DMS153 treated with DMSO at 0.1 percent for 48 hours (cell line): ENCODE data around the gene NPIPA8.
"Not testable (repeated sequence)": the region's sequence is repeated elsewhere in the genome, so short reads cannot be mapped to it uniquely, and the experiment has no call there.

ENCODE experiments used
- DNase-seq: peaks from one replicate; lab custom pipeline; 2025; ENCODE audit not compliant: unreplicated experiment; lab: John Stamatoyannopoulos, UW

Gene NPIPA8

GRCh38 chr16:18336636-18337035 is at the start of gene NPIPA8:
NPIPA8 (minus strand) TSS chr16:18336736; CDS start chr16:18332662, 4,074 bp downstream.
- DNase-seq, result not testable (repeated sequence)

DNA sequence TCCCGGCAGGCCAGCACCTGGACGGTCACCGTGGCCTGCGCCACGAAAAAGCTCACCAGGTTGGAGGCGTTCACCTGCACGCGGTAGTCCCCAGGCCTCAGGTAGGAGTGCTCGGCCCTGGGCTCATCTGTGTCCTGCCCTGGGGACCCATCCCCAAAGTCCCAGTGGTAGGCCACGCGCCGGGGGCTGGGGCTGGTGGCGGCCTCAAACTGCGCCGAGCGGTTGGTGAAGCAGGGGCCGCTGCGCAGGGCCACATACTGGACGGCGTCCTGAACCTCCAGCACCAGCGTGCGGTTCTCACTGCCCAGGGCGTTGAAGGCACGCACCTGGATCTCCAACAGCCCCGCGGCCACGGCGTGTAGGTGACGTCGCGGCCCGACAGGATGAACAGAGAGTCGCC is 48.7 kb upstream of the NPIPA8 start:
- DNase-seq, result not testable (repeated sequence)

- DNase-seq, result not testable (repeated sequence)
These were observed 48.3 kb upstream of the NPIPA8 start for GRCh38 chr16:18384869-18385268.

GRCh38 chr16:18384098-18384636 is 47.6 kb upstream of the NPIPA8 start:
- not testable (repeated sequence) for DNase-seq

- DNase-seq, result not testable (repeated sequence)
These were observed 46.2 kb upstream of the NPIPA8 start for GRCh38 chr16:18382696-18383095.

GRCh38 chr16:18347742-18348141 is 11.2 kb upstream of the NPIPA8 start:
- not testable (repeated sequence) for DNase-seq

DNA sequence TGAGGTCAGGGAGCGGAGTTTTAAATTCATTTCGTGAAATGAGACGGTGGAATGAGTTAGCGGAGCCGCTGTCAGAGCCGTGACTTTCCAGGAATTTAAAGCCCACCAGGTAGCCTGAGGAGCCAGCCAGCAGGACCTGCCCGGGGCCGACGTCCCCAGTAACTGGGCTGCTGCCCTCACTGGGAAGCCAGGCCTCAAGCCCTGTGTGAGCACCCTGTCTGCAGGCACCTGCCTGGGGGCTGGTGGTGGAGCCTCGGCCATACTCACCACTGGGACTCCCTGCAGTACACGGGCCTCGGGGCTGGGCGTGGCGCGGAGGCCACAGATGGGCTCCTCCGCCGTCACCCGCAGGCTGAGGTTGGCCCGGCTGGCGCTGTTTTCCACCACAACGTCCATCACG is 10.5 kb upstream of the NPIPA8 start:
- not testable (repeated sequence) for DNase-seq

- not testable (repeated sequence) for DNase-seq
These were observed 8.1 kb upstream of the NPIPA8 start for GRCh38 chr16:18344634-18345033.

- DNase-seq, result not testable (repeated sequence)
These were observed 5.5 kb upstream of the NPIPA8 start for GRCh38 chr16:18341986-18342385.

- not testable (repeated sequence) for DNase-seq
These were observed 5.0 kb upstream of the NPIPA8 start for GRCh38 chr16:18341417-18341960.

- not testable (repeated sequence) for DNase-seq
These were observed 2.7 kb upstream of the NPIPA8 start for GRCh38 chr16:18339210-18339609.

DNA sequence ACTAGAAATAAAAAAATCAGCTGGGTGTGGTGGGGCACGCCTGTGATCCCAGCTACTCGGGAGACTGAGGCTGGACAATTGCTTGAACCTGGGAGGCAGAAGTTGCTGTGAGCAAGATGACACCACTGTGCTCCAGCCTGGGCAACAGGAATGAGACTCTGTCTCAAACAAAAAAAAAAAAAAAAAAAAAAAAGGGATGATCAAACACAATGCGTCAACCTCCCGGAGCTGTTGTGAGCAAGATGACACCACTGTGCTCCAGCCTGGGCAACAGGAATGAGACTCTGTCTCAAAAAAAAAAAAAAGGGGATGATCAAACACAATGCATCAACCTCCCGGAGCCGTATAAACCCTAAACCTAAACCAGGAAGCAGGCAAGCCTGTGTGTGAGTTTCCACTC is 24.7 kb downstream of the NPIPA8 start:
- not testable (repeated sequence) for DNase-seq

GRCh38 chr16:18309159-18309558 is 27.4 kb downstream of the NPIPA8 start:
- not testable (repeated sequence) for DNase-seq

- not testable (repeated sequence) for DNase-seq
These were observed 29.3 kb downstream of the NPIPA8 start for GRCh38 chr16:18307241-18307640.

- DNase-seq, result not testable (repeated sequence)
These were observed 30.5 kb downstream of the NPIPA8 start for GRCh38 chr16:18306066-18306465.

- DNase-seq, result not testable (repeated sequence)
These were observed 33.4 kb downstream of the NPIPA8 start for GRCh38 chr16:18303059-18303706.

DNA sequence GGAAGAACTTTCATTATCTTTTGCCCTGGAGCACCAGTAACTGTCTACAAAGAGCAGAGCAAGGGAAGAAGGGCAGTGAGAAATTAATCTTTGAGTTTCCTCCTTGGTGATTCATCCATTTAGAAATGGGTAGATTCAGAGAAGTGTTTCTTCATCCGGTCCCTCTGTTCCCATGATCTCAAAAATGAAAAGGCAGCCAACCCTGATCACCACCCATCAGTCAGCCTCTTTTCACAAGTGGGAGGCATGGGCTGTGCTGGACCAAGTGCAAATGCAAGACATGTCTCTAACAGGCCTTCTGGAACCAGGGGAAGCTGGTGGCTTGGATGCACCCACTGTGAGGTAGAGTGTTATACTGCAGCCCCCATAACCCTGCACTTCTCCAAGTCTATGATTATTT is 38.8 kb downstream of the NPIPA8 start:
- DNase-seq, result not testable (repeated sequence)

DNA sequence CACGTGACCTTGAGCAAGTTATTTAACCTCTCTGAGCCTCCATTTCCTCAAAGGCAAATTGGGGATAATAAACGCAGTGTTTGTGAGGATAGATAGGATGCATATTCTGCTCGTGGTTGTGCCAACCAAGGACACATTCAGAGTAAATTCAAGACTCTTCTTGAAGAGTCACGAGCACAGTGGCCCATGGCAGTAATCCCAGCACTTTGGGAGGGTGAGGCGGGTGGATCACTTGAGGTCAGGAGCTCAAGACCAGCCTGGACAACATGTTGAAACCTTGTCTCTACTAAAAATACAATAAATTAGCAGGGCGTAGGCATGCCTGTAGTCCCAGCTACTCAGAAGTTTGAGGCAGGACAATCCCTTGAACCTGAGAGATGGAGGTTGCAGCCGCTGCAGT is 39.6 kb downstream of the NPIPA8 start:
- DNase-seq, result not testable (repeated sequence)

DNA sequence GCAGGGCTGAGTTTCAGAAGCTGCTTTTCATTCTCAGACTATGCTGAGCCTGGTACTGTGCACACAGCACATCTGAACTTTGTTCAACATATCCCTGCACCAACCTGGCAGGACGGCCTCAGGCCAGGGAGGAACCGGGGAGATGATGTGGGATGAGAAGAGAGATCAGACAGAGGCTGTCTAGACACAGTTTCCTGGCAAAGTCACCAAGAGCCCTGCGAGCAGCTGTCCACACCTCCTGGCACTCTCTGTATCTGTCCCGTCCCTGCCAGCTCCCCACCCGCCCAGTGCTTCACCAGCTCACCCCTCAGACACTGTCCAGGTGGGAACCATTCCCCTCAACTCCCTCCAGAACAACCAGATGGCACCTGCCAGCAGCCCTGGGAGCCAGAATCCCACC is 42.2 kb downstream of the NPIPA8 start:
- DNase-seq, result not testable (repeated sequence)

DNA sequence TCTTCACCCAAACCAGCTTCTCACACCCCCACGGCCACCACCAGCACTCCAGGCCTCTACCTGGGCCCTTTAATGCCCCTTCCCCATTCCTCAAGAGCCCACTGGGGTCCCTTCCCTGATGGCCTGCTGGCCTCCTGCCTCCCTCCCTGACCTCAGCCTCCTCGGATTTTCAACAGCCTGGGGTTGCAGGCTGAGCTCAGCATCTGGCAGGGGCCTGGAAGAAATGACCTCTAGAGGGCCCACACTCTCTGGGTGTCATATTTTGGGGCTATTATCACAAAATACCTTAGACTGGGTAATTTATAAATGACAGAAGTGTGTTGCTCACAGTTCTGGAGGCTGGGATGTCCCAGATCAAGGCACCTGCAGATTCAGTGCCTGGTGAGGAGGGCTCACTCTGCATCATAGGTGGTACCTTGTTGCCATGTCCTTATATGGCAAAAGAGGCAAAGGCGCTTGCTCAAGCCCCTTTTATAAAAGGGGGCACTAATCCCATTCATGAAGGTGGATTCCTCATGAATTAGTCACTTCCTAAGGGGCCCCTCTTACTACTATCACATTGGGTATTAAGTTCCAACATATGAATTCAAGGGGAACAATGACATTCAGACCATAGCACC is 43.1 kb downstream of the NPIPA8 start:
- not testable (repeated sequence) for DNase-seq

- DNase-seq, result not testable (repeated sequence)
These were observed 45.6 kb downstream of the NPIPA8 start for GRCh38 chr16:18290959-18291358.

DNA sequence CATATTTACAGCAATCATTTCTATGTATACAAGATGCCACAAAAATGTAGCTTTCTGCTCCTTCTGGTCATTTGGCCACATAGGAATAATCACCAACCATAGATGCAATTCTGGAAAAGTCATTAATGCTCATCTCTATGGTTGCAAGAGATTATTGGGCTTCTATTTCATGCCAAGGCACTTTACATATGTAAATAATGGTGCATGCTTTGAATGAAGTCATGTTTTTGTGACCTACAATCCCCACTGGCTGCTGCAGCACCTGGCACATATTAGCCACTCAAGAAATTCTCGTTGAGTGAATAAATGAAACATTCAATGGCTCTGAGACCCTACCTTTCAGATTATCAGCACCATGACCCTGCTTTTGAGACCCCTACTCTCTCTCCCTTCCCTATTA is 50.2 kb downstream of the NPIPA8 start:
- not testable (repeated sequence) for DNase-seq
